Activated T-helper 1 cell treated with Interleukin-2 at 50 U/mL for 16 hours (primary cell): ENCODE data around the gene ICAM5.
"Not testable (repeated sequence)": the region's sequence is repeated elsewhere in the genome, so short reads cannot be mapped to it uniquely, and the experiment has no call there.

ENCODE experiments used
- DNase-seq: peaks from one replicate; pipeline ENCODE4 v3.0.0-alpha.2; 2020; ENCODE audit warnings: low read depth

ICAM5 gene, protein sequence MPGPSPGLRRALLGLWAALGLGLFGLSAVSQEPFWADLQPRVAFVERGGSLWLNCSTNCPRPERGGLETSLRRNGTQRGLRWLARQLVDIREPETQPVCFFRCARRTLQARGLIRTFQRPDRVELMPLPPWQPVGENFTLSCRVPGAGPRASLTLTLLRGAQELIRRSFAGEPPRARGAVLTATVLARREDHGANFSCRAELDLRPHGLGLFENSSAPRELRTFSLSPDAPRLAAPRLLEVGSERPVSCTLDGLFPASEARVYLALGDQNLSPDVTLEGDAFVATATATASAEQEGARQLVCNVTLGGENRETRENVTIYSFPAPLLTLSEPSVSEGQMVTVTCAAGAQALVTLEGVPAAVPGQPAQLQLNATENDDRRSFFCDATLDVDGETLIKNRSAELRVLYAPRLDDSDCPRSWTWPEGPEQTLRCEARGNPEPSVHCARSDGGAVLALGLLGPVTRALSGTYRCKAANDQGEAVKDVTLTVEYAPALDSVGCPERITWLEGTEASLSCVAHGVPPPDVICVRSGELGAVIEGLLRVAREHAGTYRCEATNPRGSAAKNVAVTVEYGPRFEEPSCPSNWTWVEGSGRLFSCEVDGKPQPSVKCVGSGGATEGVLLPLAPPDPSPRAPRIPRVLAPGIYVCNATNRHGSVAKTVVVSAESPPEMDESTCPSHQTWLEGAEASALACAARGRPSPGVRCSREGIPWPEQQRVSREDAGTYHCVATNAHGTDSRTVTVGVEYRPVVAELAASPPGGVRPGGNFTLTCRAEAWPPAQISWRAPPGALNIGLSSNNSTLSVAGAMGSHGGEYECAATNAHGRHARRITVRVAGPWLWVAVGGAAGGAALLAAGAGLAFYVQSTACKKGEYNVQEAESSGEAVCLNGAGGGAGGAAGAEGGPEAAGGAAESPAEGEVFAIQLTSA

GRCh38 chr19:10289836-10290356 is at the start of gene ICAM5:
TSS of gene ICAM5 (plus strand) at chr19:10289952. CDS start at chr19:10290044, 92 bp downstream.
- no peak for DNase-seq

- DNase-seq = not testable (repeated sequence)
Measured at GRCh38 chr19:10241826-10242449, 47.8 kb upstream of the ICAM5 start.

DNA sequence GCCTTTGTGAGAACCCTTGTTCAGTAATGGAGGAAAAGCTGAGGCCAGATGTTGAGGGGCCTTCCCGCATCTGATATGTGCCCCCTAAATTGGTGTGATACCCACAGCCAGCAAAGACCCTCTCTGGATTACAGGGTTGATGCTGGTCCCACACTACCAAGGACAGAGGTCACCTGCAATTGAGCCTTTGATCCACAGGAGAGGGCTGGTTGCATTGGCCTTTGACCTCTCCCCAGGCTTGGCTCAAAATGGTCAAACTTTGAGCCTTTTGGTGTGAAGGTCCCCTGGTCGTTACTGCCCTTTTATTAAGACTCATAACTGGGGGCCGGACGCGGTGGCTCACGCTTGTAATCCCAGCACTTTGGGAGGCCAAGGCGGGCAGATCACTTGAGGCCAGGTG is 46.1 kb upstream of the ICAM5 start:
- DNase-seq = no peak

GRCh38 chr19:10245189-10245939 is 44.4 kb upstream of the ICAM5 start:
- no peak for DNase-seq

DNA sequence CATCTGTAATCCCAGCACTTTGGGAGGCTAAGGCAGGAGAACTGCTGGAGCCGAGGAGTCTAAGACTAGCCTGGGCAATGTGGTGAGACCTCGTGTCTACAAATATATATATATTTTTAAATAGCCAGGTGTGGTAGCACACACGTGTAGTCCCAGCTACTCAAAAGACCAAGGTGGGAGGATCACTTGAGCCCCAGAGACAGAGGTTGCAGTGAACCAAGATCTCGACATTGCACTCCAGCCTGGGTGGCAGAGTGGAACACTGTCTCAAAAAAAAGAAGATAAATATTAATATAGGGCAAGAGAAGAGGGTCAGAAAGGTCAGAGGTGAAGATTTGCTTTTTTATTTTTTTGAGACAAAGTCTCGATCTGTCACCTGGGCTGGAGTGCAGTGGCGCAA is 43.2 kb upstream of the ICAM5 start:
- DNase-seq = no peak

GRCh38 chr19:10251792-10252694 is 37.7 kb upstream of the ICAM5 start, which contains the start of gene MRPL4:
TSS of gene MRPL4 (plus strand) at chr19:10252214. CDS start at chr19:10252254, 40 bp downstream.
- DNase-seq = peak; percentile 88

DNA sequence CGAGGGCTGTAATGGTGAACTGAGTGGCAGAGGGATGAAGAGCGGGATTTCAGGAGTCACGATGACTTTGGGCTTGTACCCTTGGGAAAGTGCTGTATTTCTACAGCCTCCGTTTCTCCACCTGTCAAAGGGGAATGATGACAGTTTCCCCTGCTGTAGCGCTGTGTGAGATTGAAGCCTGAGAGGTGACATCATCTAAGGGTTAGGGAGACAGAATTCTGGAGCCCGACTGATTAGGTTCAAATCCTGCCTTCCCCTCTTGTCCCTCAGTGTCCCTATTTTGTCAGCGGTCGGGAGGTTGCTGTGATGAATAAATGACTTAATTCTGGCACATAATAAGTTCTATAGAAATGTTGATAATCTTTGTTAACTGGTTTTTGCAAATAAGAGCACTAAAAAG is 37.0 kb upstream of the ICAM5 start:
- DNase-seq = no peak

GRCh38 chr19:10254244-10254643 is 35.5 kb upstream of the ICAM5 start:
- DNase-seq = no peak

- no peak for DNase-seq
Measured at GRCh38 chr19:10255358-10255757, 34.4 kb upstream of the ICAM5 start.

GRCh38 chr19:10256551-10256950 is 33.2 kb upstream of the ICAM5 start:
- no peak for DNase-seq

DNA sequence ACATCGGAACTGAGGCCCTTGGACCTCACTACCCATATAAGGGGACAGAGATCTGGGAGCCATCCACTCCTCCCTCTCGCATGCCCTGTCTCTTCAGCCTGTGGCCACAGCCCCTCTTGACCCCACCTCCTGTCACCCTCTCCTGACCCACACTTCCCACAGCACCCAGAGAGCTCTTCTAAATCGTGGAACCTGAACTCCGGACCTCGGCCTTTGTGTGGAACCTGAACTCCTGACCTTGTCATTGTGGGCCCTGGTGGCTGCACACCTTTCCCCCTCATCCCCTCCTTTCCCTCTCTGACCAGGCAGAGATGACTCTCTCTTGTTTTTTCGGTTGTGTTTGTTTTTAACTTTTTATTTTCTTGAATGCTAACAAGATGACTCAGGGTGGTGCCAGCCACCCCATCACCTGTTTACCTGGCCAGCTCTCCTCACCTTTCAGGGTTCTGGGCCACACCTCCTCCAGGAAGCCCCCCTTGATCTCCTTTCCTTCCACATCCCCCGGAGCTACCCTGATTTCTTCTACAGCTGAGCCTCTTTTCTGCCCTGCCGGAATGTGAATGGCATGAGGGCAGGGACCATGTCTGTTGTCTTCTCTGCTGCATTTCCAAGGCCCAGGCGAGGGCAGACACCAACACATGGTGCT is 32.7 kb upstream of the ICAM5 start:
- DNase-seq = no peak

DNA sequence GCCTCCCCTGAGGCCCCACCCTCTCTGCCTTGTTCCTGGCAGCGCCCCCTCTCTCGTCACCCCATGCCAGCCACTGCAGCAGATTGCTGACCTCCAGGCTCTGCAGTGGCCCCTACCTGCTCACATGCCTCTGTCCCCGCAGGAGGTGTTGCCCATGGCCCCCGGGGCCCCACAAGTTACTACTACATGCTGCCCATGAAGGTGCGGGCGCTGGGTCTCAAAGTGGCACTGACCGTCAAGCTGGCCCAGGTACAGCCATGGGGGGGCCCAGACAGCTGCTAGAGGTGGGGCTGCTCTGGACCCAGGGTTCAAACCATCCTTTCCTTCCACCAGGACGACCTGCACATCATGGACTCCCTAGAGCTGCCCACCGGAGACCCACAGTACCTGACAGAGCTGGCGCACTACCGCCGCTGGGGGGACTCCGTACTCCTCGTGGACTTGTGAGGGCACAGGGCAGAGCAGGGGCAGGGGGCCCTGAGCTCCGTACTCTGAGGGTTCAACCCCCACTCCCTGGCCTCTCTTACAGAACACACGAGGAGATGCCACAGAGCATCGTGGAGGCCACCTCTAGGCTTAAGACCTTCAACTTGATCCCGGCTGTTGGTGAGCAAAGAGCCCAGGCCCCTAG is 31.6 kb upstream of the ICAM5 start:
- no peak for DNase-seq

- peak; percentile 67 for DNase-seq
Measured at GRCh38 chr19:10259162-10259905, 30.4 kb upstream of the ICAM5 start.

DNA sequence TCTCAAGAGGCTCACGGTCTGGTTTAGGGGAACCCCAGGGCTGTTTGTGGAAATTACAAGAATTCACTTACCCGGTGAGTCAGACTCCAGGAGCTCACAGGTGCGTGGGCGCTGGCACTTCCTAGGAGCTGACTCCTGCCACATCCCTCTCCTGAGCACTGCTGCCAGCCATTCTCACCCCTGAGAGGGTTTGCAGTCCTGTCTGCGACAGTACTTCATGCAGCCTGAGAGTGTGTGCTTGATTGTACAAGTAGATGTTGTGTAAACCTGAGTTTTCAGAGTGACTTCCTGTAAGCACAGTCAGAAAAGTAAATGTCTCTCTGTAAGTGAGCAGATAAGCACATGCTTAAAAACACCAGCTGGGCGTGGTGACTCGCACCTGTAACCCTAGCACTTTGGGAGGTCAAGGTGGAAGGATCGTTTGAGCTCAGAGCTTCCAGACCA is 29.6 kb upstream of the ICAM5 start:
- no peak for DNase-seq

DNA sequence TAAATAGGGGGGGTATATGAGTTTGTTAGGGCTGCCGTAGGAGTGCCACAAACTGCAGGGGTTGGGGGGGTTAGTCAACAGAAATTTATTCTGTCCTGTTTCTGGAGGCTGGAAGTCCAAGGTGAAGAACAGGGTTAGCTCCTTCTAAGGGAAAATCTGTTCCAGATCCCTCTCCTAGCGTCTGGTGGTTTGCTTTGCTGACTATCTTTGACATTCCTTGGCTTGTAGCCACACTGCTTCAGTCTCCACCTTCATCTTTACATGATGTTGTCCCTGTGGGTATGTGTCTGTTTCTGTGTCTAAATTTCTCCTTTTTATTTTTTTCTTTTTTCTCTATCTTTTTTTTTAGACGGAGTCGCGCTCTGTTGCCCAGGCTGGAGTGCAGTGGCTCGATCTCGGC is 27.0 kb upstream of the ICAM5 start:
- no peak for DNase-seq

GRCh38 chr19:10266706-10267105 is 23.0 kb upstream of the ICAM5 start:
- DNase-seq = no peak

- DNase-seq = no peak
Measured at GRCh38 chr19:10268071-10268470, 21.7 kb upstream of the ICAM5 start.

GRCh38 chr19:10269333-10270179 is 20.2 kb upstream of the ICAM5 start:
- peak; percentile 74 for DNase-seq
